Esophagus muscularis mucosa (tissue), 4 donors: ENCODE data around the gene FNBP1. TPM values are rescaled to one million over a fixed set of nuclear protein-coding genes. Genes with fewer than 3 reads are reported as not detected.
A peak's percentile ranks its signal among the peaks of the same experiment; 100 is the strongest.

Source experiments
- DNase-seq: peaks from one replicate; pipeline ENCODE4 v3.0.0-alpha.2; 2017; ENCODE audit errors: extremely low spot score
- H3K27ac ChIP-seq, 4 donors: fragments of 200-600 bp; sonication (generic); replicated peaks in 1 of 4; 1 replicate in 3 of 4; 2 replicates in 1 of 4; pipeline ENCODE4 v1.5.1; 2016 to 2019; ENCODE audit warnings: mild to moderate bottlenecking in 1 of 4
- H3K27me3 ChIP-seq, 4 donors: fragments of 200-600 bp; sonication (generic); one replicate each; pipeline versions ENCODE4 v1.5.1 to v1.6.0; 2016 to 2019
- H3K36me3 ChIP-seq, 4 donors: fragments of 200-600 bp; sonication (generic); one replicate each; pipeline ENCODE4 v1.5.1; 2016 to 2019
- H3K4me1 ChIP-seq, 4 donors: fragments of 200-600 bp; sonication (generic); one replicate each; pipeline ENCODE4 v1.5.1; 2016 to 2019
- H3K4me3 ChIP-seq, 4 donors: fragments of 200-600 bp; sonication (generic); 1 replicate in 2 of 4; 2 replicates in 2 of 4; pipeline ENCODE4 v1.5.1; 2016 to 2019; ENCODE audit warnings: mild to moderate bottlenecking in 4 of 4, moderate library complexity in 1 of 4
- H3K9me3 ChIP-seq, 4 donors: fragments of 200-600 bp; sonication (generic); 1 replicate in 3 of 4; 2 replicates in 1 of 4; pipeline ENCODE4 v1.5.1; 2016 to 2019
- EP300 ChIP-seq: sonication (generic); formaldehyde crosslinking; IDR thresholded peaks from one replicate; pipeline ENCODE4 v1.6.1; 2017; ENCODE audit warnings: antibody characterized with exemption
- POLR2A ChIP-seq: fragments of 450-650 bp; IDR thresholded peaks from one replicate; pipeline ENCODE4 v1.6.1; 2017; ENCODE audit warnings: antibody characterized with exemption, moderate library complexity, mild to moderate bottlenecking, low read depth
- POLR2AphosphoS5 ChIP-seq, 2 donors: sonication (generic); formaldehyde crosslinking; IDR thresholded peaks; one replicate each; pipeline ENCODE4 v1.6.1; 2017; ENCODE audit warnings: antibody characterized with exemption in 2 of 2
- WGBS: methylation state at CpG from one replicate; pipeline ENCODE4 v1.1.5; 2018; 5-methylcytosine and 5-hydroxymethylcytosine counted together
- intact Hi-C: fragments of 100-400 bp; cut with DNase I; formaldehyde crosslinking; loops from one replicate; pipeline ENCODE4 v1.15.1; 2023
- total RNA-seq, 4 donors: library from RNA; depleted of rRNA; stranded (reverse); fragments of >200 nt; gene quantifications; one replicate each; pipeline versions ENCODE4 v1.1.0 to v1.2.1, GENCODE V29; 2016
- TF ChIP-seq, protein P1 (sequence below), 3 experiments: fragments of 200-600 bp in 2 of 3; fragments of 450-650 bp in 1 of 3; sonication (generic) in 2 of 3; IDR thresholded peaks; one replicate each; pipeline ENCODE4 v1.5.1; 2017 to 2019; ENCODE audit warnings: antibody characterized with exemption in 3 of 3, mild to moderate bottlenecking in 2 of 3, moderate library complexity in 1 of 3

FNBP1 gene
- total RNA-seq, 4 donors from 2014 or later: 177 to 317 (median 254) TPM

DNA sequence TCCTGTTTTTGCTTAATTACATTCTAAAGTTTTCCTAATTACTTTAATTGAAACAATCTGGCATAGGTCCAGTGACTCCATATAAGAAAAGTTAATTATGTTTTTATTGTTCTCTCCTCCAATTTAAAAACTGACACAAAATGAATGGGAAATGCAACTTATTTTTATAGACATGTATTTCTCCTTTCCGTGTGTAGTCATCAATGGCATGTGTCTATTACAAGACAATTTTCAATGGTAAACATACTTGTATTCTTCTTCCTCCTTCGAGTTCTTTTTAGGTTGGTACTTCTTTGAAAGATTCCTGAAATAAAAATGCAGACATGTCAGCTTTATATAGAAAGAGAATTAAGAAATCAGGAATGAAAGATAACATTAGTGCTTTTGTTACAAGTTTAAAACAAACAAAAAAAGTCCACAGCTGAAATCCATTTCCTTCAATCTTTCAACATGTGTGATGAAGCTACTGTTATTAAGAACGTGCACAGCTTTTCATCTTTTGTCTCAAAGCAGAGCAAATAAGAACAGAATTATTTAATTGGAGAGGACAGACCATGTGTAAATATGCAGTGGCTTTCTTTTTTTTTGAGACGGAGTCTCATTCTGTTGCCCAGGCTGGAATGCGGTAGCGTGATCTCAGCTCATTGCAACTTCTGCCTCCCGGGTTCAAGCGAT lies 63.8 kb downstream of the FNBP1 start:
- H3K27me3 ChIP-seq: no peaks in the 10 kb centered on the region
- H3K4me1 ChIP-seq: peaks cover 0 to 74% (median 65%) of the 10 kb centered on the region in 4 donors
- no peak for TF ChIP-seq POLR2A
- no peak for TF ChIP-seq EP300
- TF ChIP-seq, protein P1, sequence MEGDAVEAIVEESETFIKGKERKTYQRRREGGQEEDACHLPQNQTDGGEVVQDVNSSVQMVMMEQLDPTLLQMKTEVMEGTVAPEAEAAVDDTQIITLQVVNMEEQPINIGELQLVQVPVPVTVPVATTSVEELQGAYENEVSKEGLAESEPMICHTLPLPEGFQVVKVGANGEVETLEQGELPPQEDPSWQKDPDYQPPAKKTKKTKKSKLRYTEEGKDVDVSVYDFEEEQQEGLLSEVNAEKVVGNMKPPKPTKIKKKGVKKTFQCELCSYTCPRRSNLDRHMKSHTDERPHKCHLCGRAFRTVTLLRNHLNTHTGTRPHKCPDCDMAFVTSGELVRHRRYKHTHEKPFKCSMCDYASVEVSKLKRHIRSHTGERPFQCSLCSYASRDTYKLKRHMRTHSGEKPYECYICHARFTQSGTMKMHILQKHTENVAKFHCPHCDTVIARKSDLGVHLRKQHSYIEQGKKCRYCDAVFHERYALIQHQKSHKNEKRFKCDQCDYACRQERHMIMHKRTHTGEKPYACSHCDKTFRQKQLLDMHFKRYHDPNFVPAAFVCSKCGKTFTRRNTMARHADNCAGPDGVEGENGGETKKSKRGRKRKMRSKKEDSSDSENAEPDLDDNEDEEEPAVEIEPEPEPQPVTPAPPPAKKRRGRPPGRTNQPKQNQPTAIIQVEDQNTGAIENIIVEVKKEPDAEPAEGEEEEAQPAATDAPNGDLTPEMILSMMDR (IDR thresholded peaks at IDR 0.05): no peak
- TF ChIP-seq POLR2AphosphoS5 (IDR thresholded peaks at IDR 0.05): no peak
- 79% methylated on average over 8 of the region's 8 CpGs for WGBS
- H3K4me3 ChIP-seq: no peak overlapping the region
- no peaks in the 10 kb centered on the region for H3K9me3 ChIP-seq
- peak overlapping the region; percentile 64 to 76 (median 73) for H3K27ac ChIP-seq
- intact Hi-C loops: no loop called here
- no peak for DNase-seq
- H3K36me3 ChIP-seq: peaks cover 22 to 47% (median 27%) of the 10 kb centered on the region in 4 donors

GRCh38 chr9:129972816-129973215 lies 70.2 kb downstream of the FNBP1 start:
- peaks cover 14 to 68% (median 41%) of the 10 kb centered on the region in 4 donors for H3K36me3 ChIP-seq
- H3K27ac ChIP-seq: peak overlapping the region; percentile 57 to 92 (median 70)
- H3K4me3 ChIP-seq: no peak overlapping the region
- DNase-seq: no peak
- no peaks in the 10 kb centered on the region for H3K27me3 ChIP-seq
- TF ChIP-seq, protein P1 (IDR thresholded peaks at IDR 0.05): no peak
- peak in 1 of 2 donors; percentile 42 for TF ChIP-seq POLR2AphosphoS5 (IDR thresholded peaks at IDR 0.05)
- intact Hi-C loops: no loop called here
- WGBS: 65% methylated on average over 4 of the region's 4 CpGs
- no peaks in the 10 kb centered on the region for H3K9me3 ChIP-seq
- peaks cover 13 to 76% (median 64%) of the 10 kb centered on the region in 4 donors for H3K4me1 ChIP-seq

DNA sequence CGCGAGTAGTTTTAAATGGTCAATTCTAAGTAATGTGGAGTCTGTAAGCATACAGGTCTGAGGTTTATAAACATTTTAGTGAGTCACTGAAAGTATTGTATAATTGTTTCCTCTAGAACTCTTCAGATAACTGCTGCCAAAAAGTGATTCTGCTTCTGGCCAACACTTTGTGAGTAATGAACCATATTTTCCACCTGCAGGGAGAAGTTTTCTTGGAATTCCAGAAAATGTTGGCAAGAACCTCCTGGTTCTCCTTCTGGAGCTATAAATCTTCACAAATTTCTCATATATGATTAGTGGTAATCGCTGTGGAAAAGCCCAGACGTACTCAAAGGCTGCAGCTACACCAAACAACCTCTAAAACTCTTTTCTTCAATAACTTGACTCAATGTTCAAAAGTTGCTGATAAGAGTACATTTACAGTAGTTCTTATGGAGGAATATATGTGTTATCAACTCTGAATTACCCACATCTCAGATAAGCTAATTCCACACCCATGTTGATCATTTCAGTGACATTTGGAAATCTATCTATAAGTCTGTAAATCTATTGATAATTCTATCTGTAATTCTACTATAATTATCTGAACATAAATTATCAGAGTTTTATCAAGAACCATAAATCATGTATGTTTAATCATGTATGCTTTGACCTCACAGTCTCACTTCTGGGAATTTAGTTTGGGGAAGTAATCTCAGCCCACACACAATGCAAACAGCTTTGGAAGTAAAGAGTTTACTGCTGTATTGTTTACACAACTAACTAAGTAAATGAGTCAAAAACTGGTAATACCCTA lies 74.1 kb downstream of the FNBP1 start:
- Histone ChIP-seq H3K27ac (peak overlapping the region; percentile 84 to 96 (median 91)), H3K9me3 (no peaks in the 10 kb centered on the region), H3K36me3 (peaks cover 4 to 43% (median 29%) of the 10 kb centered on the region in 4 donors), H3K27me3 (no peaks in the 10 kb centered on the region), H3K4me3 (no peak overlapping the region), H3K4me1 (peaks cover 35 to 86% (median 85%) of the 10 kb centered on the region in 4 donors)
- WGBS: 16% methylated on average over 4 of the region's 4 CpGs
- intact Hi-C loops: loop anchor here (5.0 kb wide), 1 partner anchor 73 kb away; the partner anchor contains the start of gene FNBP1
- peak; percentile 25 to 83 for TF ChIP-seq POLR2AphosphoS5 (IDR thresholded peaks at IDR 0.05)
- TF ChIP-seq, protein P1 (IDR thresholded peaks at IDR 0.05): no peak
- DNase-seq: no peak

DNA sequence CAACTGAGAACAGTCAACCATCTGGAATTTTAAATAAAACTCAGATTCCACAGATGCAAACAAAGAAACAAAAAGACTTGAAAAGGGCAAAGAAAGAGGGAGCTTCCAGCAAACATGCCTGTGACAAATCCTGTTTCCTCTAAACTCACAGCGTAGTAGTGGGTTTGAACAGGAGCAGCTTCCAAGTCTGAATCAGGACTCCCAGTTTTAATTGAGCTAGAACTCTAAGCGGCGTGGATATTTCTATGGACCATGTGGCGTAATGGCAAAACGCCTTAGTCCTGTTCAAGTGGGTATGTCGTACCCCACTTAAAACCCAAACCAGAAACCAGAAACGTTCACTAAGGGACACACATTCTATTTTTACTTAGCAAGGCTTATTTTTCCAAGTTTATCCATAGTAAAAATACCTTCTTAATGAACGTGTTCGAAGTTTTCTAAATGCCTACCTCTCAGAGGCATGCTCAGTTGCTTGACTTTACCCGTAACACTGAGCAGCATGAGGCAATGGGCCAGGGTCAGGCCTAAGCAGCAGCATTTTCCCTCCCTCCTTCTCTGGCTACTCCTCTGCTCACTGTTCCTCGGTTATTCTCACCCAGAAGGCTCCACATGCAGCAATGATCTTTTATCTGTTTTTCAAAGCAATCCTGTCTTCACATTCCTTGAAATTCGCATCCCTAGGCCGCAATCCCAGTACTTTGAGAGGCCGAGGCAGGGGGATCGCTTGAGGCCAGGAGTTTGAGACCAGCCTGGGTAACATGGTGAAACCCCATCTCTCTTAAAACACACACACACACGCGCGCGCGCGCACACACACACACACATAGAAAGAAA lies 77.9 kb downstream of the FNBP1 start:
- H3K9me3 ChIP-seq: no peaks in the 10 kb centered on the region
- WGBS: 64% methylated on average over 21 of the region's 21 CpGs
- no peak for DNase-seq
- no peaks in the 10 kb centered on the region for H3K27me3 ChIP-seq
- H3K4me3 ChIP-seq: no peak overlapping the region
- peak overlapping the region; percentile 84 to 96 (median 91) for H3K27ac ChIP-seq
- peaks cover 0 to 15% (median 7%) of the 10 kb centered on the region in 4 donors for H3K36me3 ChIP-seq
- peaks cover 42 to 92% (median 88%) of the 10 kb centered on the region in 4 donors for H3K4me1 ChIP-seq
- intact Hi-C loops: loop anchor here (5.0 kb wide), 1 partner anchor 77 kb away; the partner anchor contains the start of gene FNBP1
- TF ChIP-seq POLR2AphosphoS5 (IDR thresholded peaks at IDR 0.05) (peak in 1 of 2 donors; percentile 60), POLR2A (no peak)
